MV-4-11 (cell line): ENCODE data around the gene TPI1.

Experiments
- DNase-seq: peaks from one replicate; lab custom pipeline; 2025; lab: John Stamatoyannopoulos, UW

Gene TPI1

GRCh38 chr12:6867413-6868210 is at the start of gene TPI1:
Gene TPI1 (plus strand): TSS chr12:6867531. CDS start chr12:6867567, 36 bp downstream.
- peak; percentile 74 for DNase-seq

GRCh38 chr12:6817662-6818157 is 49.6 kb upstream of the TPI1 start:
- no peak for DNase-seq

GRCh38 chr12:6818222-6818621 is 49.1 kb upstream of the TPI1 start:
- DNase-seq, result no peak

GRCh38 chr12:6818645-6819044 is 48.7 kb upstream of the TPI1 start:
- no peak for DNase-seq

- no peak for DNase-seq
Observed at GRCh38 chr12:6819106-6820030, 48.0 kb upstream of the TPI1 start.

- no peak for DNase-seq
Observed at GRCh38 chr12:6820166-6820565, 47.2 kb upstream of the TPI1 start.

GRCh38 chr12:6821591-6822425 is 45.5 kb upstream of the TPI1 start, which contains the start of gene GPR162:
Gene GPR162 (plus strand): TSS chr12:6821821. CDS start chr12:6823899, 2,078 bp downstream.
- DNase-seq, result no peak

GRCh38 chr12:6822426-6823135 is 44.8 kb upstream of the TPI1 start:
- no peak for DNase-seq

GRCh38 chr12:6823182-6824084 is 43.9 kb upstream of the TPI1 start:
- no peak for DNase-seq

GRCh38 chr12:6824085-6824775 is 43.1 kb upstream of the TPI1 start:
- DNase-seq, result no peak

- no peak for DNase-seq
Observed at GRCh38 chr12:6824901-6825381, 42.4 kb upstream of the TPI1 start.

- peak; percentile 72 for DNase-seq
Observed at GRCh38 chr12:6825398-6826124, 41.8 kb upstream of the TPI1 start.

- no peak for DNase-seq
Observed at GRCh38 chr12:6826125-6826733, 41.1 kb upstream of the TPI1 start.

GRCh38 chr12:6826734-6827436 is 40.4 kb upstream of the TPI1 start:
- DNase-seq, result no peak

- DNase-seq, result no peak
Observed at GRCh38 chr12:6827437-6827911, 39.9 kb upstream of the TPI1 start.

- no peak for DNase-seq
Observed at GRCh38 chr12:6827982-6828780, 39.1 kb upstream of the TPI1 start, which contains the start of gene P3H3. Gene P3H3 (plus strand): TSS chr12:6828407. CDS start chr12:6828441, 34 bp downstream.
